Karpas-422 (cell line): Measurements from ENCODE around the gene POMZP3. TPM values are rescaled to one million over a fixed set of nuclear protein-coding genes. Genes with fewer than 3 reads are reported as not detected.
"Not testable (repeated sequence)": the region's sequence is repeated elsewhere in the genome, so short reads cannot be mapped to it uniquely, and the experiment has no call there.

Experiments used
- DNase-seq: peaks from one replicate; pipeline ENCODE4 v3.0.0-alpha.2; 2015
- H2AFZ ChIP-seq: fragments of 200-600 bp; sonication (generic); 2 replicates; pipeline ENCODE4 v1.6.1; 2014; ENCODE audit warnings: antibody characterized with exemption, low read length, mixed read lengths
- H3K27ac ChIP-seq: fragments of 200-600 bp; sonication (generic); 2 replicates; pipeline ENCODE4 v1.5.1; 2014; ENCODE audit warnings: mild to moderate bottlenecking, low read length, moderate library complexity
- H3K27me3 ChIP-seq: fragments of 200-600 bp; sonication (generic); 2 replicates; pipeline ENCODE4 v1.6.1; 2014; ENCODE audit warnings: low read length, mixed read lengths
- H3K36me3 ChIP-seq: fragments of 200-600 bp; sonication (generic); 2 replicates; pipeline ENCODE4 v1.6.1; 2014; ENCODE audit warnings: low read length, mixed read lengths; ENCODE audit not compliant: insufficient read depth
- H3K4me1 ChIP-seq: fragments of 200-600 bp; sonication (generic); 2 replicates; pipeline ENCODE4 v1.6.1; 2014; ENCODE audit warnings: mild to moderate bottlenecking, low read length, mixed read lengths
- H3K4me2 ChIP-seq: fragments of 200-600 bp; sonication (generic); 2 replicates; pipeline ENCODE4 v1.6.1; 2014; ENCODE audit warnings: low read length, low read depth, mild to moderate bottlenecking; ENCODE audit not compliant: poor library complexity, severe bottlenecking
- H3K4me3 ChIP-seq: fragments of 200-600 bp; sonication (generic); 2 replicates; pipeline ENCODE4 v1.5.1; 2014; ENCODE audit warnings: mild to moderate bottlenecking, antibody characterized with exemption, low read length, mixed read lengths
- H3K79me2 ChIP-seq: fragments of 200-600 bp; sonication (generic); 2 replicates; pipeline ENCODE4 v1.6.1; 2014; ENCODE audit warnings: mild to moderate bottlenecking, low read length, mixed read lengths
- H3K9ac ChIP-seq: fragments of 200-600 bp; sonication (generic); 2 replicates; pipeline ENCODE4 v1.6.0; 2014; ENCODE audit warnings: low read length
- H3K9me2 ChIP-seq: fragments of 200-600 bp; sonication (generic), shearing (Covaris generic); replicated peaks from 2 replicates; pipeline ENCODE4 v1.6.0; 2014; ENCODE audit warnings: mild to moderate bottlenecking, low read length, moderate library complexity; ENCODE audit not compliant: insufficient read depth
- H3K9me3 ChIP-seq: fragments of 300-700, 200-600 bp; sonication (generic); 2 replicates; pipeline ENCODE4 v1.6.1; 2014; ENCODE audit warnings: low read length, mixed read lengths
- H4K20me1 ChIP-seq: fragments of 200-600 bp; sonication (generic); 2 replicates; pipeline ENCODE4 v1.6.1; 2014; ENCODE audit warnings: mild to moderate bottlenecking, antibody characterized with exemption, low read length, low read depth; ENCODE audit not compliant: insufficient read depth
- total RNA-seq: library from RNA; depleted of rRNA; stranded (reverse); fragments of >200 nt; shearing (Covaris generic); gene quantifications from 2 replicates; pipeline ENCODE4 v1.2.3, GENCODE V29; 2014; ENCODE audit warnings: low replicate concordance

Gene POMZP3
- total RNA-seq, 1 experiment from 2014 or later, result 3.0 TPM

GRCh38 chr7:76619439-76620190 lies 7.5 kb downstream of the POMZP3 start:
- H3K9me2 ChIP-seq, H3K9ac ChIP-seq, H2AFZ ChIP-seq, H3K27me3 ChIP-seq, H3K4me3 ChIP-seq, H3K4me1 ChIP-seq, H3K36me3 ChIP-seq, DNase-seq, H4K20me1 ChIP-seq, H3K4me2 ChIP-seq, H3K9me3 ChIP-seq, H3K27ac ChIP-seq, H3K79me2 ChIP-seq: not testable (repeated sequence)

DNA sequence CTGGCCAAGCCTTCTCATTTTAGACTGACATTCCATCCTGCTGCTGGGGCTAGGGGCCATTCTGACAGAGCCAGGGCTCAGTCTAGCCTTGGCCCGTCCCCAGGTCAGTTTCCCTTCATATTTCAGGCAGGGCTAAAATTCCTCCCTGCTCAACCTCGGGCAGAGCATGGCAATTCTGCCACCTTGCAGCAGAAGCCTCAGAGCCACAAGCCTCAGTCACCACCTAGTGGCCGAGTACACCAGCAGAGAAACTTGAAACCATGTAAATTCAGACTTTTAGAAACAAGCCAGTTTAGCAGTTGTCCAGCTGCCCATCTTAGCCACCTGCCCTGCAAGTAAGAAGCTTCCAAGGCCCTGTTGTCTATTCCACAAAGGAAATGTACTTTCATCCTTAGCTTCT lies 13.3 kb downstream of the POMZP3 start:
- DNase-seq, result peak; percentile 68
- not testable (repeated sequence) for H3K9me3 ChIP-seq

DNA sequence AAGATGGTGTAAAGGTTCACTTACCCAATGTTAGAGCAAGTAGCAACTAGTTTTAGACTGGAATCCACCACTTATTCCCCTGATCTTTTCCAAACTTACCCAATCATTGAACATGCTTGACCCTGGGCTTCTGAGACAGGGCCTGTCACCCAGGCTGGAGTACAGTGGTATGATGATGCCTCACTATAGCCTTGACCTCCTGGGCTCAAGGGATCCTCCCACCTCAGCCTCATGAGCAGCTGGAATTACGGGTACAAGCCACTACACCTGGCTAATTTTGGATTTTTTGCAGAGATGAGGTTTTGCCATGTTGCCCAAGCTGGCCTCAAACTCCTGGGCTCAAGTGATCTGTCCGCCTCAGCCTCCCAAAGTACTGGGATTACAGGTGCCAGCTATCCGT lies 14.8 kb downstream of the POMZP3 start:
- H3K4me1 ChIP-seq, H3K27ac ChIP-seq, H3K36me3 ChIP-seq, DNase-seq, H3K4me2 ChIP-seq, H3K4me3 ChIP-seq, H4K20me1 ChIP-seq, H2AFZ ChIP-seq, H3K9ac ChIP-seq, H3K9me3 ChIP-seq, H3K79me2 ChIP-seq, H3K9me2 ChIP-seq, H3K27me3 ChIP-seq: not testable (repeated sequence)

More for the DNA sequence above, 13.3 kb downstream of the POMZP3 start:
- not testable (repeated sequence) for H2AFZ ChIP-seq, H3K79me2 ChIP-seq, H3K4me3 ChIP-seq, H3K27me3 ChIP-seq, H3K27ac ChIP-seq, H4K20me1 ChIP-seq, H3K4me1 ChIP-seq, H3K9me2 ChIP-seq, H3K36me3 ChIP-seq, H3K9ac ChIP-seq, H3K4me2 ChIP-seq

- not testable (repeated sequence) for H3K27me3 ChIP-seq, H3K9ac ChIP-seq, H3K9me2 ChIP-seq, H3K27ac ChIP-seq, H3K4me2 ChIP-seq, H3K4me3 ChIP-seq, DNase-seq, H4K20me1 ChIP-seq, H3K79me2 ChIP-seq, H3K4me1 ChIP-seq, H2AFZ ChIP-seq, H3K9me3 ChIP-seq, H3K36me3 ChIP-seq
Observed at GRCh38 chr7:76609864-76610263, 17.2 kb downstream of the POMZP3 start.

- H3K4me1 ChIP-seq, H3K4me3 ChIP-seq, H3K9me3 ChIP-seq, H3K79me2 ChIP-seq, H3K4me2 ChIP-seq, H2AFZ ChIP-seq, H3K27ac ChIP-seq, H3K9me2 ChIP-seq, H4K20me1 ChIP-seq, H3K9ac ChIP-seq, H3K27me3 ChIP-seq, H3K36me3 ChIP-seq: not testable (repeated sequence)
- peak; percentile 42 for DNase-seq
Observed at GRCh38 chr7:76608469-76608868, 18.6 kb downstream of the POMZP3 start.

- H3K4me2 ChIP-seq, result peak overlapping the region; percentile 19
- not testable (repeated sequence) for H3K36me3 ChIP-seq, H3K4me3 ChIP-seq, H2AFZ ChIP-seq, H4K20me1 ChIP-seq, H3K79me2 ChIP-seq, H3K27ac ChIP-seq, H3K9me3 ChIP-seq, H3K27me3 ChIP-seq, H3K9ac ChIP-seq, H3K4me1 ChIP-seq, H3K9me2 ChIP-seq
- peak; percentile 72 for DNase-seq
Observed at GRCh38 chr7:76606027-76606426, 21.1 kb downstream of the POMZP3 start.

DNA sequence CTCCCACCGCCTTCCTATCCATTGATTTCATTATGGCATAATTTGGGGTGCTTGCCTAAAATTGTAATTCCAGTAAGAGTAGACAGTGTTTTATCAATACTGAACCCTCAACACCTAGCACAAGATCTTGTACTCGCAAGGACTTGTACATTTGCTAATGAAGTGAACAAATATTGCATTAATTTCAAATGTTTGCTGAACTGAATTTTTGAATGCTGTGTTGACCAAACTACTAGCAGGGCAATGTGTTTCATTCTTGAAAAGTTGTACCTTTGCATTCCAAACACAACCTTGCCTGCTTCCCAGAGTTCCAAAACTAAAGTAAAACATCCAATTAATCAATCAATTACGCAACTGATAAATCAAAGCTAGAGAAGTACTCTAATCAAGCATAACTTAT lies 26.4 kb downstream of the POMZP3 start:
- H3K9me2 ChIP-seq, H3K27me3 ChIP-seq: not testable (repeated sequence)

DNA sequence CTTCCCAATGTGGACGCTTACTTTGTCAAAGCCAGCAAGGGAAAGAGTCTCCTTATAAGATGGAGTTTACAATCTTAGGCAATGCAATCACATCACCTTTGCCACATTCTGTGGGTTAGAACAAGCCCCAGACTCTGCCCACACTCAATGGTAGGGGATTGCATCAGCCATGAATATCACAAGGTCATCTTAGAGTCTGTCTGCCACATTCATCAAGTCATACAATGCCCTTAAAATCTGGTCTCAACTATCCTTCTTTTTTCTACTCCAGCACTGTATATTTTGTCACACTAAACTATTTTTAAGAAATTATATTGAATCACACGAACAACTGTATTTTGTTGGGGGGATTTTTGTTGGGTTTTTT lies 27.0 kb downstream of the POMZP3 start:
- not testable (repeated sequence) for H3K9ac ChIP-seq, H3K4me3 ChIP-seq, DNase-seq, H3K27me3 ChIP-seq, H3K4me2 ChIP-seq, H3K9me3 ChIP-seq, H4K20me1 ChIP-seq, H3K9me2 ChIP-seq, H3K36me3 ChIP-seq, H2AFZ ChIP-seq
- H3K79me2 ChIP-seq, result peaks cover 22% of the 10 kb centered on the region; the same call in 1 of the 2 replicates
- peak overlapping the region; percentile 40; the same call in 1 of the 2 replicates for H3K27ac ChIP-seq
- peaks cover 25% of the 10 kb centered on the region for H3K4me1 ChIP-seq

More for the DNA sequence above, 26.4 kb downstream of the POMZP3 start:
- not testable (repeated sequence) for H4K20me1 ChIP-seq, H2AFZ ChIP-seq, DNase-seq, H3K9me3 ChIP-seq, H3K4me2 ChIP-seq, H3K36me3 ChIP-seq, H3K9ac ChIP-seq, H3K4me3 ChIP-seq
- H3K27ac ChIP-seq, result peak overlapping the region; percentile 40; the same call in 1 of the 2 replicates
- peaks cover 20% of the 10 kb centered on the region; the same call in 1 of the 2 replicates for H3K79me2 ChIP-seq
- peaks cover 21% of the 10 kb centered on the region for H3K4me1 ChIP-seq
